Activated CD4-positive, CD25-positive, alpha-beta regulatory T cell treated with anti-CD3 and anti-CD28 coated beads, Interleukin-2, amount 50 U/mL, for 72 hours (primary cell): ENCODE results near the gene AFF3.

ENCODE experiments used
- DNase-seq: peaks from one replicate; pipeline ENCODE4 v3.0.0; 2021

The AFF3 gene

GRCh38 chr2:99648906-99649789 is 493.2 kb downstream of the AFF3 start:
- no peak for DNase-seq

- no peak for DNase-seq
Measured at GRCh38 chr2:99648178-99648844, 494.1 kb downstream of the AFF3 start.

GRCh38 chr2:99645960-99646359 is 496.4 kb downstream of the AFF3 start:
- DNase-seq = no peak

GRCh38 chr2:99644419-99644787 is 498.0 kb downstream of the AFF3 start:
- no peak for DNase-seq

GRCh38 chr2:99643787-99644418 is 498.5 kb downstream of the AFF3 start:
- no peak for DNase-seq

- DNase-seq = no peak
Measured at GRCh38 chr2:99641999-99642398, 500.4 kb downstream of the AFF3 start.

- DNase-seq = no peak
Measured at GRCh38 chr2:99640635-99641151, 501.7 kb downstream of the AFF3 start.

GRCh38 chr2:99638791-99639190 is 503.6 kb downstream of the AFF3 start:
- no peak for DNase-seq

GRCh38 chr2:99637159-99637697 is 505.2 kb downstream of the AFF3 start:
- no peak for DNase-seq

- no peak for DNase-seq
Measured at GRCh38 chr2:99636144-99637034, 506.0 kb downstream of the AFF3 start.

GRCh38 chr2:99635710-99636109 is 506.7 kb downstream of the AFF3 start:
- no peak for DNase-seq

- no peak for DNase-seq
Measured at GRCh38 chr2:99634234-99634633, 508.2 kb downstream of the AFF3 start.

- DNase-seq = no peak
Measured at GRCh38 chr2:99631700-99632099, 510.7 kb downstream of the AFF3 start.

GRCh38 chr2:99629320-99629719 is 513.1 kb downstream of the AFF3 start:
- DNase-seq = no peak

GRCh38 chr2:99626158-99626557 is 516.2 kb downstream of the AFF3 start:
- DNase-seq = no peak

- DNase-seq = no peak
Measured at GRCh38 chr2:99624677-99625076, 517.7 kb downstream of the AFF3 start.

- DNase-seq = no peak
Measured at GRCh38 chr2:99623613-99624012, 518.8 kb downstream of the AFF3 start.

GRCh38 chr2:99623035-99623434 is 519.4 kb downstream of the AFF3 start:
- no peak for DNase-seq

- no peak for DNase-seq
Measured at GRCh38 chr2:99622534-99622933, 519.9 kb downstream of the AFF3 start.

GRCh38 chr2:99621774-99622173 is 520.6 kb downstream of the AFF3 start:
- no peak for DNase-seq

GRCh38 chr2:99621106-99621505 is 521.3 kb downstream of the AFF3 start:
- no peak for DNase-seq

GRCh38 chr2:99619151-99619550 is 523.2 kb downstream of the AFF3 start:
- no peak for DNase-seq
